Measurements from ENCODE around the gene IZUMO4.
"Not testable (repeated sequence)": the region's sequence is repeated elsewhere in the genome, so short reads cannot be mapped to it uniquely, and the experiment has no call there.

The IZUMO4 gene

DNA sequence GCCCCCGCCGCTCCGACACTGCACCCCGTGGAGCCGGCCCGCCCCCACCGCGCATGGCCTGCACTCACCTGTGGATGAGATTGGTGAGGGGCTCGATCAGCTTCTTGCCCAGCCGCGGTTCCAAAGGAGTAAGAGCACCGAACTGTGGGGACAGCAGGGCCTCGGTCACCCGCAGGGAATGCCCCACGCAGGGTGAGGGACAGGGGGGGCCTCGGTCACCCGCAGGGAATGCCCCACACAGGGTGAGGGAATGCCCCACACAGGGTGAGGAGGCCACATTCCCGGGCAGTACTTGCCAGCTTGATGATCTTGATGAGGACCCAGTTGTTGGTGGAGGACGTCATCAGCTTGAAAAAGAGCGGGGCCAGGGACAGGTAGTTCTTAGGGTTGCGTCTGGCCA, 32.3 kb downstream of the IZUMO4 start:
- DNase-seq: no peak

DNA sequence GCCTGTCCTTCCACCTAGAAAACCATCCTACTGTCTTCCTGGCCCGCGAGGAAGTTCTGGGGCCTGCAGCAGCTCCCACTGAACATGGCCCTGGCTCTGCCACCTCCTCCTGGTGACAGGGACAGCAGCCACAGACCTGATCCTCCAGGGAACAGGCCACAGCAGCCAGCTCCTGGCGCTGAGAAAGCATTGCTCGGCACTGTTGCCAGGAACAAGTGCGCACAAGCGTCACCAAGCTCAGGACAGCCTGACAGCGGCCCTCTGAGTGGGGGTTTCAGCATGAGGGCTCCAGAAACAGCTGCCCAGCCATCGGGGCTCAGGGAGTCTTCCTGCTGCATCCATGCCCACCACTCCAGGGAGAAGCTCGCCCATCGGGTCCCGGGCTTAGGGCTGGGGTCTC, 32.8 kb downstream of the IZUMO4 start:
- no peak for DNase-seq

DNA sequence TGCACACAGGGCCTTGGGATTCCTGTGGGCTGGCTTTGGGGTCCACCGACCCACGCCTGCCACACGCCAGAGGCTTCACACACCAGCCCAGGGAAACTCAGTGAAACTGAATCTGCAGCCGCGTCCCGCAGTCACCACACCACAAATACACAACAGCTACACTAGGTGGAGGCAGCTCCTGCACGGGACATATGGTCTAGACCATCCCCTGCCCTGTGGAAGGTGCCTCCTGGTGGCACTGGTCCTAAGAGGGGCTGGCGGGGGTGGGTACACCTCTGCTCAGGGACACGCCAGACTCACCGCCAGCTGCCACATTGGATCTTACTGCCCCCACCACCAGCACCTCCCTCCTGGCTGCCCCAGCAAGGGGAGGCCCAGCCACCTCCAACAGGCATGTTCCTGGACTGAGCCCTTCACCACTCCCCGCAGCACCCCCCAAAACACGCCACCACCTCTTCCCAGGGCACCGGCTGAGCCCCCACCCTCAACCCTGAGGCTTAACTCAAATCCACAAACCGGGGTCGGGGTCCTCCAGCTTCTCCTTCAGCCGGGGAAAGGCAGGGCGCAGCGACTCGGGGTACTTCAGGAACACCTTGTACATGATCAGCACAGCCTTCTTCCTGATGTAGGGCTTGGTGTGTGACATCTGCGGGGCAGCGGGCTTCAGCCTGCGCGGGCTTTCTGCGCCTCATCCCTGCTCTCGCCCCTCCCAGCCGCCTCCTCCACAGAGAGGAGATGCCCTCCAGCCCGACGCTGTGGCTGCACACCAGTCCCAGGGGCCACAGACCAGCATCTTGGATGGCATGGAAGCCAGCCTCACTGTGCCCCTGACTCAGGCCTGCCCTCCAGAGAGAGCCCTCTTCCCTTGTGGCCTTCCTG, 33.4 kb downstream of the IZUMO4 start:
- no peak for DNase-seq

DNA sequence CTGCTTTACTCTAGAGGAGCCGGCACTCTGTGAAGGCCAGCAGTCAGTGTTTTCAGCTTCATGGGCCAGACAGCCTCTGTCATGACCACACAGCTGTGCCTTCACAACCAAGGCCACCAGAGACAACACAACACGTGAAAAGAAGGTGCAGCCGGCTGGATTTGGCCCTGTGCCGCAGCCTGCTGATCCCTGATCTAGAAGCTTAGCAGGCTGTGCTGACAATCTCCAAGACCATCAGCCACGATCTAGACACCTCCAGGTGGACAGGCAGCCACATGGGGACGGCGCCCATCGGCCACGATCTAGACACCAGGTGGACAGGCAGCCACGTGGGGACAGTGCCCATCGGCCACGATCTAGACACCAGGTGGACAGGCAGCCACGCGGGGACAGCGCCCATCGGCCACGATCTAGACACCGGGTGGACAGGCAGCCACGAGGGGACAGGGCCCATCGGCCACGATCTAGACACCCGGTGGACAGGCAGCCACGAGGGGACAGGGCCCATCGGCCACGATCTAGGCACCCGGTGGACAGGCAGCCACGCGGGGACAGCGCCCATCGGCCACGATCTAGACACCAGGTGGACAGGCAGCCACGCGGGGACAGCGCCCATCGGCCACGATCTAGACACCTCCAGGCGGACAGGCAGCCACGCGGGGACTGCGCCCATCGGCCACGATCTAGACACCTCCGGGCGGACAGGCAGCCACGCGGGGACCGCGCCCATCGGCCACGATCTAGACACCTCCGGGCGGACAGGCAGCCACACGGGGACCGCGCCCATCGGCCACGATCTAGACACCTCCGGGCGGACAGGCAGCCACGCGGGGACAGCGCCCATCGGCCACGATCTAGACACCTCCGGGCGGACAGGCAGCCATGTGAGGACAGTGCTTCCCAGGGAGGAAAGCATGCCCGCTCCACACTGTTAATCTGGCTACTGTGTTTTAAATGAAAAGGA, 34.6 kb downstream of the IZUMO4 start:
- not testable (repeated sequence) for DNase-seq

DNA sequence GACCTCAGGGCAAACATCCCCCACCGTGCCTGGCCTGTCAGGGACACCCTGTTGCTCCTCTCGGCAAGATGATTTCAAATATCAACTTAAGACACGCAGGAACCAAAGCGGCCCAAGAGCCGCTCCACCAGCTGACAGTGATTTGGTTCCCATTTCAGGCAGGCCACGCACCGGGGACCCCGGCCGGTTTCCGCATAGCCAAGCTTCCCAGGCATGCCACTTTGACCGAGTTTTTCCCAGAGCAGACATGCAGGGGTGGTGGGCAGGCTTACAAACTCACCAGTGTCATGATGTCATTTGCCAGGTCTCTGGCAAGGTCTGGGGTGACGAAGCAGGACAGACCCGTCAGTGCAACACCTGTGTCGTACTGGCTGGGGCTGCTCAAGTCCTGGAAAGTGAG, 35.5 kb downstream of the IZUMO4 start:
- no peak for DNase-seq

DNA sequence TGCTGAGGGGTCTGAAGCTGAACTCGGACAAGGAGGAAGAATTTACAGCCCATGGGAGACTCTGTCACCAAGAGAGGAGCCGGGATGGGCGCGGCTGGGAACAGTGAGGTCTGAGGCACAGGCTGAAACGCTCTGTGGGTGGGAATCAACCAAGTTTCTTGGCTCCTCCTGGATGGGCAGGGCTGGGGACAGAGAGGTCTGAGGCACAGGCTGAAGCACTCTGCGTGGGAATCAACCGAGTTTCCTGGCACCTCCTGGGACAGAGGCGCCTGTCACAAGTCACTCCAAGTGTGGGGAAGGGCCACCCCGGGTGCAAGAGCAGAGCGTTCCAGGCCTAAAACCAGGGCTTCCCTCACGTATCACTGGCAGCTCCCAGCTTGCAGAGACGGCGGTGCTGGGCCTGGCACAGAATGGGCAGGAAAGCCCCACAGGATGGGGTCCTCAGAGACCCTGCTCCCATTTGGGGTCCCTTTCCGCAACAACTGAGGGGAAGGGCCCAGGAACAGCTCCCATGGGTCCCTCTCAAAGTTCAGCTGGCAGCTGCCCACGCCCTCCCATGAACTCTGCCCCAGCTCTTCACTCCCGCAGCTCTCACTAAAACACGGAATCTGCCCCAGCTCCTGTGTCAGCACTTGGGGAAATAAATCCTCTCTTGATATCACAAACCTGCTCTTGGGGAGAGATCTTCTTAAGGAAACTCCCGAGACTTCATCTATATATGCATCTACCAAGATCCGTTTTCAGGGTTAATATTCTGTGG, 36.2 kb downstream of the IZUMO4 start:
- DNase-seq: no peak

DNA sequence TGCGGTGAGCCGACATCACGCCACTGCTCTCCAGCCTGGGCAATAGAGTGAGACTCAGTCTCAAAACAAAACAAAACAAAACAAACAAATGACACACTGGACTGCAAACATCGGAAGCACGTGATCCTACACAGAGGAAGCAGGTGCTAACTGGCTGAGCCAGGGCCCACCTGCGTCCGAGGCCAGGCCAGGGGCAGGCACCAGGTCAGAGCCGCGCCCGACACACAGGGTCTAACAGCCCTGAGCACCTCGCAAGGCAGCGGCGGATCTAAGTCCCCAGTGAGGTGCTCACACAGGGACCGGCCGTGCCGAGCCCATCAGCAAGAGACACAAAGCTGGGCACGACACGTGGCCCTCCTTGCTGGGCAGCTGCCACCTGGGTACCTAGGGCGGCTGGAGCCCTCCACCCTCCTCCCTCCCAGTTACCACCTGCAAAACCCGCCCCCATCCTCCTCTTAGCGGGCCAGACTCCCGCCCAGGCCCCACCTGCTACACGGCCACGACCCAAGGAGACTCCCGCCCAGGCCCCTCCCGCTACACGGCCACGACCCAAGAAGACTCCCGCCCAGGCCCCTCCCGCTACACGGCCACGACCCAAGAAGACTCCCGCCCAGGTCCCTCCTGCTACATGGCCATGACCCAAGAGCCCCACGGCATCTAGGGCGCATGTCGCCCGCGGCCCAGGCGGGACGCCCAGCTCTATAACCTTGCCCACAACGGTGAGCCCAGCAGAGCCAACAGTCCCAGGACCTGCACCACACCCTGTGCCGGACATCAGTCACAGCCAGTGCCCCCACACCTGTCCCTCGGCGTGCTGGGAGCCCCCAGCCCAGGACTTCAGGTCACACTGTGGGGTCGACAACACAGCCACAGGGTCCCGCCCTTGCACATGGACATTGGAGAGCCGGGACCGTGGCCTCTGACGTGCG, 39.0 kb downstream of the IZUMO4 start:
- DNase-seq: peak; percentile 72

DNA sequence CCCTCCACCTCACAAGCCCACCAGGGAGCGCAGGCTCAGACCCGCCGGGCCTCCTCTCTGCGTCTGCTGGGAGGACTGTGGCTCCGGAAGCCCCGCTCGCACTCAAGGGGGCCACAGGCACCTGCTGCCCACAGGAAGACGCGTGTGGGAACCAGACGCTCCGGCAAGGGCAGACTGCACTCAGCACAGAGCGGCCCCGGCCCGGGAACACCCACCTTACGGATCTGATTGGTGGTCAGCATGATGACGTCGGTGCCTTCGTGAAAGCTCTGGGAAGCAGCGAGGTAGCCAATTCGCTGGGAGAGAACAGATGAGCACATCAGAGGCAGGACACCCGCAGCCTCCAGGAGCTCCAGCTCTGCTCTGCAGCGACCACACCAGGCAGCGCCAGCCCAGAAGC, 40.1 kb downstream of the IZUMO4 start:
- peak; percentile 56 for DNase-seq

DNA sequence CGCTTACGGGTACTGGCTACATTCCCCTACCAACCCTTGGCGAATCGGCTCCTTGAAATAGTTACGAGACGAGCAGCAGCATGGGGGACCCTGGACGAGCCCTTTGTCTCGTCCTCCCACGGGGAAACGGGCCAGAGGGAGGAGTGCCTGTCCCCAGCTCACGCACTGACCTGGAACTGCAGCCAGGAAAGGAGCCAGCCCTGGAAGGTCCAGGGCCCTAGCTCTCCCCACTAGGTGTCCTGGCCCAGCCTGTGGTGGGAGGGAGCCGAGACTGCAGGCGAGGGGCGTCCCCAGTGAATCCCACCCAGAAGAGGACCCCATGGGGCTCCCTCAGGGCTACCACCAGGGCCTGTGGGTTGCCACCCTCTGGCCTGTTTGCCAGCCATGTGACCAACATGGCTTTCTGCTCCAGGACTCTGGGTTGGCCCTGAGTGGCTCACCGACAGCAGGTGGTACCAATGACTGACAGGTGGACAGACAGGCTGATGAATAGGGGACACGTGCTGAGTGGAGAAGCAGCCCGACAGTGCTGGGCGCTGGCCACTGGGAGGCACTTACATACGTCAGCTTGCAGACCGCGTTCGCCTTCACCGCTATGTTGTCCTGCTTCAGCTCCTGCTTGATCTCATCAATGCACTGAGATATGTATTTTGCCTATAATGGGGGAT, 41.5 kb downstream of the IZUMO4 start:
- no peak for DNase-seq

DNA sequence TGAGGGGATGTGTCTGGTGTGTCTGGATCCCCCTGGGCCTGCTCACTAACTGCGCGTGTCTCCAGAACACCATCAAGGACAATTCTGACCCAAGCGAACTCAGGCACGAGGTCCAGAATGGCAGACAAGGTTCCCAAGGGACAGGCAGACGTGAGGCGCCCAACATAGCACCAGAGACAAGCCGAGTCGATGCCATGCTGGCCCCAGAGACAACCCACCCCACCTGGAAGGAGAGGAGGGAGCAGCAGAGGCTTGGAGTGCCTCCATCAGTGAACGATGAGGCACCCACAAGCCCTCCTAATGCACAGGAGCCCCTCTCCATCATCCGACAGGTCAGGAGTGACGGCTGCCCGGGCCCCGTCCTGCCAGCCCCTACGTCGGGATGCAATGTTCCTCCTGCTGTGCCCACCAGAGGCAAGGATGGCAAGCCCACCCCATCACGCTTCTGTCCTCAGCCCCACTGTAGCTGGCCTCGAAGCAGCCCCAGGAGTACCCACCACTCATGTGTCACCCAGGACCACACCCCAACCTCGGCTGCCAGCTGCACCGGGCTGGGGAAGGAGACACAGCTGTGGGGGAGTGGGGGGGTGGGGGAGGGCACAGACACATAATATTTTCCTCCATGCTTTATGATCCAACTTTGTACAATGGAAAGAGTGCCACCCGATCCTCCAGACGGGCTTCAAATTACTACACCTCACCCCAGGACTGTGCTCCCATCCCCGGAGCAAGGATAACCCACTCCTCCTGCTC, 42.8 kb downstream of the IZUMO4 start:
- no peak for DNase-seq

DNA sequence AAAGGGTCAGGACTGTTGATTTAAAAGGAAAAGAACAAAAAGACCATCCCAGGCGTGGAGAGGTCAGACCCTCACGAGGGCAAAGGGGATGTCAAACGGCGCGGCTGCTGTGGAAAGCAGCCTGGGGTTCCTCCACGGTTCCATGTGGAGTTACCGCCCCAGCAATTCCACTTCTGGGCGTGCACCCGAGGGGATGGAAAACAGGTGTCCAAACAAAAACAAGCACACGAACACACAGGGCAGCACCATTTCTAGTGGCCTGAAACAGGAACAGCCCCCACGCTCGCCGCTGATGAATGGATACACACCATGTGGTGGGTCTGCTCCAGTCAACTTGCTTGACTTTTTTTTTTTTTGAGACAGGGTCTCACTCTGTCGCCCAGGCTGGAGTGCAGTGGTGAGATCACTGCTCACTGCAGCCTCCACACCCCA, 43.4 kb downstream of the IZUMO4 start:
- no peak for DNase-seq

DNA sequence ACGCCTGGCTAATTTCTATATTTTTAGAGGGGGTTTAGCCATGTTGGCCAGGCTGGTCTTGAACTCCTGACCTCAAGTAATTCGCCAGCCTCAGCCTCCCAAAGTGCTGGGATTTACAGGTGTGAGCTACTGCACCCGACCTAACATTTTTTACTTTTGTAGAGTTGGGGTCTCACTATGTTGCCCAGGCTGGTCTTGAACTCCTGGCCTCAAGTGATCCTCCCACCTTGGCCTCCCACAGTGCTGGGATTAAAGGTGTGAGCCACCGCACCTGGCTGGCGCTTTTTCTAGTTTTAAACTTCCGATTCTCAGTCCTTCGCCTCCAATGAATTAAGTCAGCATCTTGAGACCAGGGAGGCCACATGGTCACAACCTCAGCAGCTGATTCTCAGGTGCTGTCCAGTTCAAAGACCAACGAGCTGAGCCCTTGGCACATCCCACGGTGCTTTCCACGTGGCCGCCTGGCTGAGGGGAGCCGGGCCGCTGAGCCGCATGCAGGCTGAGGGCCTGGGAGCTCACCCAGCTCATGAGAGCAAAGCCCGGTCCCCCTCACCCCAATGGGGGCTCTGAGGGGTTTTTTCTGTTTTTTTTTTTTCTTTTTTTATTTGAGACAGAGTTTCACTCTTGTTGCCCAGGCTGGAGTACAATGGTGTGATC, 45.6 kb downstream of the IZUMO4 start:
- no peak for DNase-seq

DNA sequence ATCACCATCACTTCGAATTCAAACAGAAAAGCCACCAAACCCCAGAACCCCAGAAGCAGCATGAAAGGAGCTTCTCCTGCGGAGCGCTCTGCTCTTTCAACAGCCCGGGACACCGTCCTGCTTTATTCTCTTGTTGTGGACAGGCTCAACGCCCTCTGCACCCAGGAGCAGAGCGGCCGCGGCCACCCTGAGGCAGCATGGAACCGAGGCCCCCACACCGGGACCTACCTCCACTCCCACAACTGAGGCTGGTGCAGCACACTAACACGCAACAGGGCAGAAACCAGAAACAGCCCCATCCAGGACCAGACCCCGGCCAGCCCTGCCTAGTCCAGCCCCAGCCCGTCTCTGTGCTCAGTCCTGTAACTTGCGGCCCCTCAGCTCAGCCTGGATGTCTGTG, 47.5 kb downstream of the IZUMO4 start:
- no peak for DNase-seq

DNA sequence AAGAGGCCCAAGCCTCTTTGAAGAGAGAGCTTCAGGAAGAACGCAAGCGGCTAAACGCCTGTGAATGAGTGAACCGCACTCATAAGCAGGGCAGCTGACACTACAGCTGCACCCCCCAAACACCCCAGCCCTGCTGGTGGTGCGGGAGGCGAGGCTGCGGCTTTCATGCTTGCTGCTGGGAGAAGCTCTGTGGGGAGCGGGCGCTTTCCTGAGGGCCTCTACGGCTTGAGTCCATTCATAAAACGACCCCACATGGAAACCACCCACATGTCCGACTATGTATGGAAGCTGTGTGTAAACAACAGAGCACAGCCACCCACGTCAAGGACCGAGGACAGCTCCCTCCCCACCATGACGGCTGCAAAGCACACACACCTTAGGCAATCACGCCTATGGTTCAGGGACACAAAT, 49.1 kb downstream of the IZUMO4 start:
- no peak for DNase-seq

DNA sequence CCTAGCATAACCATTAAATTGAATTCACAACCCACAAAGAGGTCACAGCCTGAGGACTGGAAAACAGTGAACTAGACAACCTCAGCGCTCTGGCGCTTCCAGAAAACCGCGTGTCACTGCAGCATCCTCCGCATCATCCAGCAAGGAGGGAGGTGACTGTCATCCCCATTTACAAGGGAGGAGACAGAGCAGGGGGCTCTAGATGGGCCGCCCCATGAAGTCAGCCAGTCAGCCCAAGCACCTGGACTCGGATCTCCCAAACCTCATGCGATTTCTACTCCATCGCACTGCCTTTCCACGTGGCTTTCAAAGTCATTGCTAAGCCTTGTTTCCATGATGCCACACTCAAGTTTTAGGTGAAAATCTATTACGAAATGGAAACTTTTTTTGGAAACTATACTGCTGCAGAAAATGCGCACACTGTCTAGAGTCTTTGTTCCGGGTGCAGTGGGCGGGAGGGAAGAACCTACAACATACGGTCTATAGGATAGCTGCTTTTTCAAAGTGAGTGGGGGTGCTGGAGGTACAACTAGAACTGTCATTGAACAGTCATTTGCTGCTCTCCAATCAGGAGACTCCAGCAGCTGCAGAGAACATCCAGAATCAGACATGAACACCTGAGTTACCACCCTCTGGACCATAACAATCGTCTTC, 51.9 kb downstream of the IZUMO4 start:
- no peak for DNase-seq
